Measurements from ENCODE around the gene ZNF362. TPM values are rescaled to one million over a fixed set of nuclear protein-coding genes. Genes with fewer than 3 reads are reported as not detected.
"Not testable (repeated sequence)": the region's sequence is repeated elsewhere in the genome, so short reads cannot be mapped to it uniquely, and the experiment has no call there.

The ZNF362 gene
- 3.7 and 5.1 TPM in 2 replicates for total RNA-seq

GRCh38 chr1:33256471-33257206 is at the start of gene ZNF362:
Gene ZNF362, plus strand, starts transcription at chr1:33256492. Its CDS starts 14,083 bp downstream, at chr1:33270575.
- peak; percentile 10 for DNase-seq (ENCODE audit: low read depth, low spot score)

- no peak for DNase-seq (ENCODE audit: low read depth, low spot score)
Observed at GRCh38 chr1:33211972-33212371, 44.3 kb upstream of the ZNF362 start.

- no peak for DNase-seq (ENCODE audit: low read depth, low spot score)
Observed at GRCh38 chr1:33219886-33220661, 36.2 kb upstream of the ZNF362 start.

- DNase-seq (ENCODE audit: low read depth, low spot score): no peak
Observed at GRCh38 chr1:33220676-33221384, 35.5 kb upstream of the ZNF362 start.

DNA sequence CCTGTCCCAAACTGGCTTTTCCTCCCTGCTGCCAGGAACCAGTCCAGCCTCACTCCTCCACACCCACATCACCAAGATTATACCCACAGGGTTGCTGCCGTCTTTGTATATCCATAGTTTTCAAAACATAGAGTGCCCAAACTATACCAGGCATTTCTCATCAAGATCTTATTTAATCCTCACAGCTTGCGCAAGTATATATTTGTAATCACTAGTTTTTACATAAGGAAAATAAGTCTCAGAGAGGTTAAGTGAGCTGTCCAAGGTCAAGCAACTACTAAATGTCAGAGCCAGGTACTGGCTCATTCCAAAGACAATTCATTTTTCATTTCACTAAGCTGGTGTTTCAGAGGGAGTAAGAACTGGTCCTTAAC is 34.9 kb upstream of the ZNF362 start:
- no peak for DNase-seq (ENCODE audit: low read depth, low spot score)

DNA sequence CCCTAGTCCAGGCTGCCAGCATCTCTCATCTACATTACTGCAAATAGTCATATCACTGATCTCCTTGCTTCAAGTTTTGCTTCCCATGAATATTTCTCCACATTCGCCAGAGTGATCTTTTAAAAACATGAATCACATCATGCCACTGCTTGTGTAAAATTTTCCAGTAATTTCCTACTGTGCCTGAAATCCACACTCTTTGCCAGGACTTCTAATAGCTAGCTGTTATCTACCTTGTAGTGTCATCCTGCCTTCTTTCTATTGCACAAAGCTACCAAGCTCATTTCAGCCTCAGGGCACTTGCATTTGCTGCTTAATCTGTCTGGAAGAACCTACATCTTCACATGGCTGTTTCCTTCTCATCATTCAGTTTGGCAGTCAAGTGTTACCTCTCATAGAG is 33.9 kb upstream of the ZNF362 start:
- DNase-seq (ENCODE audit: low read depth, low spot score): no peak

DNA sequence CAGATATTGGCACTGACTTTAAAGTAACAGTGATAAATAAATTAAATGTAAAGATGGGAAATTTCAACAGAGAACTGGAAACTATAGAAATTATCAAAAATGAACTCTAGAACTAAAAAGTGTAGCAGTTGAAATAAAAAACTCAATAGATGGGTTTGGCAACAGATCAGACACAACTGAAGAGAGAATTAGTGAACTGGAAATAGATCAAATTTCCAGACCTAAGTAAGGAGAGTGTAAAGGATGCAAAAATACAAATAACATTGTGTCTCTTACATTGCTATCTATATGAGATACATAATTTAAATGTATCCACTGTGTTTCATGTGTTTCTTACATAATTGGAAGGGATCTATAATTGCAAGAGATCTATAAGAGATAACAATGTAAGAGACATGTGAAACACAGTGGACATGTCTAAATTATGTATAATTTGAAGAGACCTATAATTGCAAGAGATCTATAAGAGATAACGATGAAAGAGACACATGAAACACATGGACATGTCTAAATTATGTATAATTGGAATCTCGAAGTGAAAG is 32.1 kb upstream of the ZNF362 start:
- DNase-seq (ENCODE audit: low read depth, low spot score): no peak

- no peak for DNase-seq (ENCODE audit: low read depth, low spot score)
Observed at GRCh38 chr1:33225586-33225985, 30.7 kb upstream of the ZNF362 start.

DNA sequence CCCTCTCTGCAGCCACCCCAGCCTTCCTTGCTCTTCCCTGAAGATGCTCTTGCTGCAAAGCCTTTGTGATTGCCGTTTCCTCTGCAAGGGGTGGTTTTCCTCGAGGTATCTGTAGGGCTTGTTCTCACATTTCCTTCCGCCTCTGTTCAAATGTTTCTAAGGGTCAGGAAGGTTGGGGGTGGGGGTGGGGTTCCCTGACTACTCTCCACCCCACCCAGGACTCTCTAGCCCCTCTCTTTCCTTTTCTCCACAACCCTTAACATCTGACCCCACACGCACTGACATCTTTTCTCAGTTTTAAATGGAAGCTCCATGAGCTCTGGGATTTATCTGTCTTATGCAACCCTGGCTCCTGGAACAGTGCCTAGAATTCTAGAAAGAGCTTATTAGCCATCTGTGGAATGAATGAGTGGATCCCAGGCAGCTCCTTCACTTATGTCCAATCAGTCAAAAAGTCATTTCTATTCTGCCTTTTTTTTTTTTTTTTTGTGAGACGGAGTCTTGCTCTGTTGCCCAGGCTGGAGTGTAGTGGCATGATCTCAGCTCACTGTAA is 27.3 kb upstream of the ZNF362 start:
- no peak for DNase-seq (ENCODE audit: low read depth, low spot score)

GRCh38 chr1:33231166-33231565 is 25.1 kb upstream of the ZNF362 start:
- DNase-seq (ENCODE audit: low read depth, low spot score): no peak

DNA sequence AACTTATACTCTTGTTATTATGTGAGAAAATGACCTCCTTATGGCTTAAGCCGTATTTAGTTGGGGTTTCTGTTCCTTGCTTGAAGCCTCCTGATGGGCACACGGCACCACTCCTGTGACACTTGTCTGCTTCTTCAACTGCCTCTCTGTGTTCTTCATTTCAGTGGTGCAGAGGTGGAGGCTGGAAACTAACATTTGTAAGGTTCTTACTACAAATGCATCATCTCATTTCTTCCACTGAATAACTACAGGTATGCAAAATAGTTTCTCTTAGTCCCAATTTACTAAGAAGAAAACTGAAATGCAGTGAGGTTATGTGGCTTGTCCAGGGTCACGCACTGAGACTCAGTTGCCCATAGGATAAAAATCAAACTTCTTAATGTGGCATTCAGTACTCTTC is 23.6 kb upstream of the ZNF362 start:
- DNase-seq (ENCODE audit: low read depth, low spot score): no peak

DNA sequence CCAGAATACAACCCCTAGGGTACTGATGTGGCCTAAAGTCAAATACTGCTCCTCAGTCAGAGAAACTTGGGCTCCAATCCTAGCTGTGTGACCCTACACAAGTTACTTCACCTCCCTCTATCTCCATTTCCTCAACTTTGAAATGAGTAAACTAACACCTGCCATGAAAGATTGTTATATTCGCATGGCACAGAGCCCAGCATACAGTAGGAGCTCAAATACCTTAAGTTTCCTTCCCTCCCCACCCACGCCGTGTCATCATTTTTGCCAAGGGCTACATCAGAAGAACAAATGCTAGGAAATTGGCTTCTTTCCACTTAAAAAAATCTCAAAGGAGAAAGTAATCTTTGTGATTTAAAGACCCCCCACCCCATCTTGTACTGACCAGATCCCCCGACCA is 22.2 kb upstream of the ZNF362 start:
- no peak for DNase-seq (ENCODE audit: low read depth, low spot score)

DNA sequence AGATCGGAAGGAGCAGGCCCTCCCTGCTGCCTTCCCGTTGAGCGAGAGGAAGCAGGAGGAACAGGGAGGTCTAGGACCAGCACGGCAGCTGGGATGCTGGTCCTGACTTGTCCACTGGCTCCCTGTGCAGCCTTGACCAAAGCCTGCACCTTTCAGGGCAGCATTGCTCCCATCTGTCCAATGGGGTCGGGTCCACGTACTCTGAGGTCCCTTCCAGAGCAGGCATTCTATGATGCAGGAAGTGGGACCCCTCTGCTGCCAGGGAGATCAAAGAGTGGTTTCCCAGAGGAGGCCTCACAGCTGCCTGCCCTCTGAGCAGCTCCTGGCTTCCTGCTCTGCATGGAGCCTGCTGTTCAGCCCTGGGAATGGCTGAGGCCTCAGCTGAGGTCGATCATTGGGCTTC is 21.7 kb upstream of the ZNF362 start:
- no peak for DNase-seq (ENCODE audit: low read depth, low spot score)

DNA sequence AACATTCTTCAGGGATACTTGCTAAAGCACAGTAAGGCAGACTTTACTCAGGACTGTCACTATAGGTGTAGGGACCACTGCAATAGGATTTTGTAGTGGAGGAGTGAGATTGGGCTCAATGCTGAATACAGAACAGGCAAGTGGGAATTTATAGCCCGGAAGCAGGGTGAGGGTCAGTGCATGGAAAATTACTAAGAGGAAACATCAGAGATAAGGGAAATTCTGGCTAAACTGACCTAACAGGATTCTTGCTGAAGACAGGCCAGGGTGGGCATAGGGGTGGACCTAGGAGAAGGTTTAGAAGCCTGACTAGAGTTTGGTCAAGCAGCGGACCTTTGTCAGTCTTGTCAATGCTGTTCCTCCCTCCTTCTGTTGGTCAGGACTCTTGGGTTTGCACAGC is 20.8 kb upstream of the ZNF362 start:
- no peak for DNase-seq (ENCODE audit: low read depth, low spot score)

DNA sequence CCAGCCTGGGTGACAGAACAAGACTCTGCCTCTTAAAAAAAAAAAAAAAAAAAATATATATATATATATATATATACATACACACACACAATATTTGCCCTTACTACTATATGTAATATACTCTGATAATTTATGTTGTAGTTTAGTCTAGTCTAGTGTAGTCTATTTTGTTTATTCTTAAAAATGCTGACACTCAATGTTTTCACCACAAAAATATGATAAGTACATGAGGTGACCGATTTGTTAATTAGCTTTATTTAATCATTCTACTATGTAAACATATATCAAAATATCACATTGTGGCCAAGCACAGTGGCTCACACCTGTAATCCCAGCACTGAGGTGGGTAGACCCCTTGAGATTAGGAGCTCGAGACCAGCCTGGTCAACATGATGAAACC is 19.8 kb upstream of the ZNF362 start:
- no peak for DNase-seq (ENCODE audit: low read depth, low spot score)

- DNase-seq (ENCODE audit: low read depth, low spot score): no peak
Observed at GRCh38 chr1:33237579-33237978, 18.7 kb upstream of the ZNF362 start.

GRCh38 chr1:33238194-33238724 is 18.0 kb upstream of the ZNF362 start:
- DNase-seq (ENCODE audit: low read depth, low spot score): not testable (repeated sequence)

- DNase-seq (ENCODE audit: low read depth, low spot score): not testable (repeated sequence)
Observed at GRCh38 chr1:33239410-33239809, 16.9 kb upstream of the ZNF362 start.

DNA sequence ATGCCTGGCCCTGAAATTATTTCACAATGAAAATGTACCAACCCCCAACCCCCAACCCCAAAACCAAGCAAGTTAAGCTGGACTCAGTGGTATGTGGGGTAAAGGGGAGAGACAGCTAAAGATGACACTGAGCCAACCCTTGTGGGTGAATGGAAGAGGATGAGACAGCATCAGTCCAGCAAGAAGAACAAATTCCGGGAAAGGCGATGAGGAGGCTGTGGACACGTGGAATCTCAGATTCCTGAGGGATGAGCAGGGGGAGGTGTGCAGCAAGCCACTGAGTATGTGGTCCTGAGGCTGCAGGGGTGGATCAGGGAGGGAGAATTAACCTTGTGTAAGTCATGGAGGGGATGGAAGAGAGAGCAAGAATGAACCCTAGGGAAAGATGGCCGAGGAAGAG is 14.4 kb upstream of the ZNF362 start:
- DNase-seq (ENCODE audit: low read depth, low spot score): no peak

DNA sequence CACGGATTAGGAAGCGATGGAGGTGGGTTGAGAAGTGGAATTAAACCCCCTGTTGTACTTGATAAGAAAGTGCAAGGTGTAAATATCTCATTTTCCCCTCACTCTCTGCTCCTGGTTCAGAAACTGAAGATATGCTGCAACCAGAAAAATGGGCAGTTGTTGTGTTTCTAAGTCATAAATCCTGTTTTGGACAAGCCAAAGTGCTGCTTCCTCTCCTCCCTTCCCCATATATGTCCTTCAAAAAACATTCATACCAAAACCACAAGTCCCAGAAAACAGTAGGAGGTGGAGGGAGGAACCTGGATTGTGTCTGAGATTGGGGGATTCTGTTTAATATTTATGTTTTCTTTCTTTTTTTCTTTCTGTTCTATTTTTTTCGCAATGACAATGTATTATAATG is 13.6 kb upstream of the ZNF362 start:
- DNase-seq (ENCODE audit: low read depth, low spot score): no peak

- no peak for DNase-seq (ENCODE audit: low read depth, low spot score)
Observed at GRCh38 chr1:33244143-33244808, 12.0 kb upstream of the ZNF362 start.
